ENCODE measurements around the gene NOTCH1.

NOTCH1 gene

GRCh38 chr9:136570916-136571315, 25.1 kb upstream of the NOTCH1 start:
- no peak for ATAC-seq
- TF ChIP-seq ARNTL (CRISPR knock-in tag; IDR thresholded peaks at IDR 0.05; ENCODE audit: borderline replicate concordance, low read depth) (no peak), ISL1 (CRISPR knock-in tag; IDR thresholded peaks at IDR 0.05) (no peak), ZNF8 (CRISPR knock-in tag; IDR thresholded peaks at IDR 0.05) (no peak), ZNF70 (CRISPR knock-in tag; IDR thresholded peaks at IDR 0.05) (no peak), SNAI2 (CRISPR knock-in tag; IDR thresholded peaks at IDR 0.05) (no peak), POU6F1 (CRISPR knock-in tag; IDR thresholded peaks at IDR 0.05; ENCODE audit: borderline replicate concordance, low read depth) (no peak), TCF4 (CRISPR knock-in tag; IDR thresholded peaks at IDR 0.05; ENCODE audit: borderline replicate concordance) (no peak), PPARA (CRISPR knock-in tag; IDR thresholded peaks at IDR 0.05; ENCODE audit: borderline replicate concordance) (no peak), PATZ1 (CRISPR knock-in tag; IDR thresholded peaks at IDR 0.05; ENCODE audit: borderline replicate concordance) (no peak), ZNF565 (CRISPR knock-in tag; conservative IDR thresholded peaks at IDR 0.05; ENCODE audit: low read depth) (no peak), OSR1 (CRISPR knock-in tag; IDR thresholded peaks at IDR 0.05) (no peak), ZC3H10 (CRISPR knock-in tag; IDR thresholded peaks at IDR 0.05) (no peak), TSHZ2 (CRISPR knock-in tag; IDR thresholded peaks at IDR 0.05) (no peak), CSRNP3 (CRISPR knock-in tag; IDR thresholded peaks at IDR 0.05) (no peak), ESRRG (CRISPR knock-in tag; IDR thresholded peaks at IDR 0.05) (no peak)

- no peak for ATAC-seq
- no peak for TF ChIP-seq ARNTL (CRISPR knock-in tag; IDR thresholded peaks at IDR 0.05; ENCODE audit: borderline replicate concordance, low read depth)
- no peak for TF ChIP-seq GLIS3 (CRISPR knock-in tag; IDR thresholded peaks at IDR 0.05)
- TF ChIP-seq PPARA (CRISPR knock-in tag; IDR thresholded peaks at IDR 0.05; ENCODE audit: borderline replicate concordance), result no peak
- no peak for TF ChIP-seq ZFP3 (CRISPR knock-in tag; IDR thresholded peaks at IDR 0.05)
- no peak for TF ChIP-seq CSRNP3 (CRISPR knock-in tag; IDR thresholded peaks at IDR 0.05)
- TF ChIP-seq ZNF565 (CRISPR knock-in tag; conservative IDR thresholded peaks at IDR 0.05; ENCODE audit: low read depth), result no peak
- TF ChIP-seq ESRRG (CRISPR knock-in tag; IDR thresholded peaks at IDR 0.05), result no peak
- no peak for TF ChIP-seq BACH2 (CRISPR knock-in tag; IDR thresholded peaks at IDR 0.05; ENCODE audit: borderline replicate concordance)
- TF ChIP-seq OSR1 (CRISPR knock-in tag; IDR thresholded peaks at IDR 0.05), result no peak
- no peak for TF ChIP-seq TOX (CRISPR knock-in tag; IDR thresholded peaks at IDR 0.05; ENCODE audit: borderline replicate concordance)
- TF ChIP-seq RARB (CRISPR knock-in tag; IDR thresholded peaks at IDR 0.05), result no peak
- no peak for TF ChIP-seq PATZ1 (CRISPR knock-in tag; IDR thresholded peaks at IDR 0.05; ENCODE audit: borderline replicate concordance)
Measured at GRCh38 chr9:136570191-136570845, 24.5 kb upstream of the NOTCH1 start.

All from SK-N-SH treated with all-trans-retinoic acid at 6 μM for 48 hours (cell line).